VCaP (cell line): ENCODE data around the gene COL19A1.

ENCODE experiments used
- H3K27ac ChIP-seq: fragments of 450-650 bp; 2 replicates; pipeline ENCODE4 v1.5.1; 2017
- TF ChIP-seq, protein P1 (sequence below): fragments of 450-650 bp; conservative IDR thresholded peaks from 2 replicates; pipeline ENCODE4 v1.5.1; 2017; ENCODE audit warnings: mild to moderate bottlenecking, moderate library complexity

The COL19A1 gene

DNA sequence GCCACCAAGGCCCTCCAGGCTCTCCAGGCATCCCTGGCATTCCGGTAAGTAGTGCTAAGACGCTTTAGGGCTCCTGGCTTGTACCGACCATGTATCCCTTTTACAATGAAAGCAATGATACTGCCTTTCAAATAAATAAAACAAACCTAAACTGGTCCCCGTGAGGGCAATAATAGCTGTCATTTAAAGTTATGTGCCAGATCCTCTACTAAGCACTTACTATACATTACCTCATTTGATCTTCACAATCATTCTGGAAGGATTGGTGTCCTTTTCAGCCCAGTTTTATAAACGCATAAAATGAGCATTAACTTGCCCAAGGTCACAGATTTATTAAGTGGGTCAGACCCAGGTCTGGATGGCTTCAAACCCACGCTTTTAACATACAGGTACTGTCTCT lies 321.8 kb downstream of the COL19A1 start:
- TF ChIP-seq, protein P1, sequence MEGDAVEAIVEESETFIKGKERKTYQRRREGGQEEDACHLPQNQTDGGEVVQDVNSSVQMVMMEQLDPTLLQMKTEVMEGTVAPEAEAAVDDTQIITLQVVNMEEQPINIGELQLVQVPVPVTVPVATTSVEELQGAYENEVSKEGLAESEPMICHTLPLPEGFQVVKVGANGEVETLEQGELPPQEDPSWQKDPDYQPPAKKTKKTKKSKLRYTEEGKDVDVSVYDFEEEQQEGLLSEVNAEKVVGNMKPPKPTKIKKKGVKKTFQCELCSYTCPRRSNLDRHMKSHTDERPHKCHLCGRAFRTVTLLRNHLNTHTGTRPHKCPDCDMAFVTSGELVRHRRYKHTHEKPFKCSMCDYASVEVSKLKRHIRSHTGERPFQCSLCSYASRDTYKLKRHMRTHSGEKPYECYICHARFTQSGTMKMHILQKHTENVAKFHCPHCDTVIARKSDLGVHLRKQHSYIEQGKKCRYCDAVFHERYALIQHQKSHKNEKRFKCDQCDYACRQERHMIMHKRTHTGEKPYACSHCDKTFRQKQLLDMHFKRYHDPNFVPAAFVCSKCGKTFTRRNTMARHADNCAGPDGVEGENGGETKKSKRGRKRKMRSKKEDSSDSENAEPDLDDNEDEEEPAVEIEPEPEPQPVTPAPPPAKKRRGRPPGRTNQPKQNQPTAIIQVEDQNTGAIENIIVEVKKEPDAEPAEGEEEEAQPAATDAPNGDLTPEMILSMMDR = no peak
- no peak overlapping the region for H3K27ac ChIP-seq

DNA sequence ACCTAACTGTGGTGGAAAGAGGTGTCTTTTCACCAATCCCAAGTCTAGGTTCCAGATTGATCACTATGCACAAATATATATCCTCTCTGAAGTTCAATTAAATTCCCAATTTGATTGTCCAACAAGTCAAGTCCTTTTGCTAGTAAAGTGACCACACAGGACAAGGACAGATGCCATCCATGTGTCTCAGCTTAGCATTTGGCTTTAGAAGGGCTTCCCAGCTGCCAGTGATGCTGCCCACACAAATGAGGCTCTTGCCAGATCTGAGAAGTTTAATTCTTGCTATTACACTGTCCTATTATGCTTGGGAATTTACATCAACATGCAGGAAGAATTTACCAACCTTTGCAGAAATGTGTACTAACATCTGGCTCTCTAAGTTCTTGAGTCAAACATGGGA lies 328.1 kb downstream of the COL19A1 start:
- TF ChIP-seq, protein P1 = no peak
- no peak overlapping the region for H3K27ac ChIP-seq

GRCh38 chr6:70196531-70196930 lies 330.2 kb downstream of the COL19A1 start:
- TF ChIP-seq, protein P1 = no peak

DNA sequence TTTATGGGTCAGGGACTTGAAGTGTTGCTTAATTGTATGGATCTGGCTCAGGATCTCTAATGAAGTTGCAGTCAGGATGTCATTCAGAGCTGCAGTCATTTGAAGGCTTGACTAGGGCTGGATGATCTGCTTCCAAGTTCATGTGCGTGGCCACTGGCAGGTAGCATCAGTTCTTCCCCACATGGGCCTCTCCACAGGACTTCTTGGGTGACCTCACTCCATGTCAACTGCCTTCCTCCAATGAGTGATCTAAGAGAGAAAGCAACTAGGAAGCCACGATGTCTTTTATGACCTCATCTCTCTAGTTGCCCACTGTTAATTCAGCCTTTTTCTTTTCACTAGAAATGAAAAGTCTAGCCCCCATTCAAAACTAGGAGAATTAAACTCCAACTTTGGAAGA lies 332.4 kb downstream of the COL19A1 start:
- TF ChIP-seq, protein P1 = no peak
- H3K27ac ChIP-seq = no peak overlapping the region

More at GRCh38 chr6:70196531-70196930, 330.2 kb downstream of the COL19A1 start:
- H3K27ac ChIP-seq = no peak overlapping the region

DNA sequence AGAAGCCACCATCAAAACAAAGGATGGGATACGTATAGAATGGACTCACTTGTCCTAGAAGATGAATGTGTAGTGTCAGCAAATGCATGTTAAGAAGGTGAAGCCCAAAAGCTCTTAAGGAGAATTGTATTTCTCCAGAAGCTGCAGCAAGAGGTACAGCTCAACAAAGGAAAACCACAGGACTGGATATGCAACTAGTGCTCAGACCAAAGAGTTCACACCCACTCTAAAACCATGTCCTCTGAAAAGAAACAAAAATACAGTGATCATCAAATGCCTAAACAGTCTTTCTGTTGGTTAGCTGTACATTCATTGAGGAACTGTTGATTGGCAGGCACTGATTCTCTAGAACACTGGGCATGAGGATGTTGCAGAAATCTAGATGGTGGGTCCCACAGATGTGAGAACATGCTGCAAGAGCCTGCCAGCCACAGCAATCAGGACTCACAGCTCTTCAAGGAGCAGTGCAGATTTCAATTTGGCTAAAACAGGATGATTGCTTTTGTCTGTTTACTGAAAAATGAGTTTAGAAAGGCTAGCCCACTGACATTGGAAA lies 342.0 kb downstream of the COL19A1 start:
- no peak overlapping the region for H3K27ac ChIP-seq
- TF ChIP-seq, protein P1 = no peak

- TF ChIP-seq, protein P1 = peak; percentile 71
Measured at GRCh38 chr6:70210462-70210861, 344.1 kb downstream of the COL19A1 start.

GRCh38 chr6:70215460-70216108 lies 349.2 kb downstream of the COL19A1 start:
- H3K27ac ChIP-seq = no peak overlapping the region
- TF ChIP-seq, protein P1 = no peak

More at GRCh38 chr6:70210462-70210861, 344.1 kb downstream of the COL19A1 start:
- H3K27ac ChIP-seq = no peak overlapping the region
